Progenitor cell of endocrine pancreas (in vitro differentiated cells): ENCODE measurements around the gene PTPRZ1. TPM values are rescaled to one million over a fixed set of nuclear protein-coding genes. Genes with fewer than 3 reads are reported as not detected.

Experiments used
- DNase-seq: peaks from one replicate; pipeline ENCODE4 v3.0.0; 2021; ENCODE audit warnings: low spot score; ENCODE audit not compliant: unreplicated experiment
- H3K27ac Mint-ChIP-seq: 2 replicates; pipeline ENCODE4 v1.8.0; 2021; ENCODE audit warnings: mild to moderate bottlenecking, moderate library complexity, mixed read lengths
- H3K27me3 Mint-ChIP-seq: 2 replicates; pipeline ENCODE4 v1.8.0; 2021; ENCODE audit warnings: mixed read lengths
- H3K36me3 Mint-ChIP-seq: 2 replicates; pipeline ENCODE4 v1.8.0; 2022; ENCODE audit warnings: mixed read lengths; ENCODE audit not compliant: insufficient read depth
- H3K4me1 Mint-ChIP-seq: 2 replicates; pipeline ENCODE4 v1.8.0; 2021; ENCODE audit warnings: low read depth, mixed read lengths
- H3K4me3 Mint-ChIP-seq: 2 replicates; pipeline ENCODE4 v1.8.0; 2021; ENCODE audit warnings: low read depth, mild to moderate bottlenecking, moderate library complexity, mixed read lengths
- H3K9me3 Mint-ChIP-seq: 2 replicates; pipeline ENCODE4 v1.8.0; 2021; ENCODE audit warnings: low read depth, mixed read lengths
- CTCF ChIP-seq: fragments of 200-600 bp; sonication (generic); IDR thresholded peaks from one replicate; pipeline ENCODE4 v1.5.0; 2021; ENCODE audit warnings: antibody characterized with exemption, mild to moderate bottlenecking; ENCODE audit not compliant: unreplicated experiment
- total RNA-seq: library from RNA; stranded (reverse); gene quantifications from 2 replicates; pipeline ENCODE4 v1.2.1, GENCODE V29; 2021

PTPRZ1 gene
- total RNA-seq, 1 donor from 2014 or later: 0.74 TPM

DNA sequence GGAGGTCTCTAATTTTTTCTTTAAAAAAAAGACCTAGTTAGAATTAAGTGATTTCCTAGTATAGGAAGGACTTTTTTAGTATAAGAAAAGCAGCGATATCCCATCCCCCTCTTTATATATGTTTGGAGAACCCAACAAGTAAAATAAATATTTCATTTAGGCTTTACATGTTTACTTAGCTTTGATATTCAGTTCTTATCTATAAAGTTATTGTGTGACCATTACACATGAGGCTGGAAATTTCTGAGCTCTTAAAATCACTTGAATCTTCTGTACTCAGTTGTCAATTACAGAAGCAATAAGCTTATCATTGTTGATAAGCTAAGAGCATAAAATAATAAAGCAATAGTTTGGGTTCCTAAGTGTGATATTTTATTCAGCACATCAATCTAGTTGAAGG is 181.4 kb downstream of the PTPRZ1 start:
- Mint-ChIP-seq H3K4me1 (peaks cover 5% of the 10 kb centered on the region), H3K27me3 (peaks cover 3% of the 10 kb centered on the region), H3K27ac (no peak overlapping the region), H3K36me3 (no peaks in the 10 kb centered on the region), H3K4me3 (no peak overlapping the region), H3K9me3 (no peaks in the 10 kb centered on the region)
- TF ChIP-seq CTCF: no peak
- no peak for DNase-seq

DNA sequence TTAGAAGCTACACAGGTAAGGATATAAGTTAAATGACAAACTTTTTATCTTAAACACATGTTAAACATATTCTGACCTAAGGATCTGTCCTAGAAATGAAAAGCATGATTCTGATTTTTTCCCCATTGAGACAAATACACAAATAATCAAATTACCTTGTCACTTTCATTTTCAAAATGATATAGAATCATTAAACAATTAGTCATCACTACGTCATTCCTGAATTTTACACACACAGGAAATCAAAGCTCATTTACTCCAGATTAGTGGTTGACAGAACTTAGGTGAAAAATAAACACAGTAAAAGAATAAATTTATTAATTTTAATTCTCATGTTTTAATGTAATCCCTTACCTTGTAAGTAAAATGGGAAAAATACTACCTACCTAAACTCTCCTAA is 182.1 kb downstream of the PTPRZ1 start:
- Mint-ChIP-seq H3K4me3 (no peak overlapping the region), H3K27ac (no peak overlapping the region), H3K9me3 (no peaks in the 10 kb centered on the region), H3K27me3 (peaks cover 3% of the 10 kb centered on the region), H3K4me1 (peaks cover 9% of the 10 kb centered on the region), H3K36me3 (no peaks in the 10 kb centered on the region)
- TF ChIP-seq CTCF: no peak
- DNase-seq: no peak

DNA sequence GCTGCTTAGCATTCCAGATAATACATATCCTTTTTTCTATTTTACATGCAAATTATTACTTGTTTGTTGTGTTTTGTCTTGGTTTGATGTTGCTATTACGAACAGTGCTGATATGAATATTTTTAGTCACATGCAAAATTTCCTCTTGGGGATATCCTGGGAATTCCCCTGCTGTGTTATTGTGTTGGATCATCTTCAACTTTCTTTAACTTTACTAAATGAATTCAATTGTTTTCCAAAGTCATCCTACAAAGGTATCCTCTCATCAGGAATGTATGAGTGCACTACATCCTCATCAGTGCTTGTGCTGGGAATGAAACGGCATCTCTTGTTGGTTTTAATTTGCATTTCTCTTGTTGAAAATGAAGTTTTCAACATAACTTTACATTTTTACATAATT is 184.0 kb downstream of the PTPRZ1 start:
- H3K4me1 Mint-ChIP-seq: peaks cover 9% of the 10 kb centered on the region
- H3K27ac Mint-ChIP-seq: no peak overlapping the region
- no peaks in the 10 kb centered on the region for H3K36me3 Mint-ChIP-seq
- no peak for DNase-seq
- no peak overlapping the region for H3K4me3 Mint-ChIP-seq
- no peaks in the 10 kb centered on the region for H3K9me3 Mint-ChIP-seq
- no peak for TF ChIP-seq CTCF
- H3K27me3 Mint-ChIP-seq: no peaks in the 10 kb centered on the region

GRCh38 chr7:122059542-122059941 is 186.6 kb downstream of the PTPRZ1 start:
- Mint-ChIP-seq H3K4me3 (no peak overlapping the region), H3K9me3 (no peaks in the 10 kb centered on the region), H3K27me3 (no peaks in the 10 kb centered on the region), H3K27ac (peak overlapping the region; percentile 49), H3K4me1 (peaks cover 7% of the 10 kb centered on the region), H3K36me3 (no peaks in the 10 kb centered on the region)
- no peak for TF ChIP-seq CTCF
- DNase-seq: no peak

DNA sequence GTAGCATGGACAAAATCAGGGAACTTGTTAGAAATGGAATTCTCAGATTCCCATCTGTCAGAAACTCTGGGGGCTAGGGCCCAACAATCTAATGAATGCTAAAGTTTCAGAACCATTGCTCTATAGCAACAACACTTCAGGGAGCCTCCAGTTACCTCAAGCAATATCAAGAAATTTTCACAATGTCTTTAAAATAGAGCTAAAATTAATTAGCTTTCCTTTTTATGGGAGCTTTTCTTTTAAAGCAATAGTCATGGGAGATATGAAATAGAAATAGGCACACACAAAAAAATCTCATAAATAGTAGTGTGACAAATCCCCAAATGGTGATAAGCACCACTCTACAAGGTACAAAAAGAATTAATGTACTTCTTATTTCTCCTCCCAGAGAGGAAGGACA is 190.2 kb downstream of the PTPRZ1 start:
- Mint-ChIP-seq H3K4me3 (no peak overlapping the region), H3K27ac (no peak overlapping the region), H3K27me3 (no peaks in the 10 kb centered on the region), H3K36me3 (no peaks in the 10 kb centered on the region), H3K4me1 (peaks cover 7% of the 10 kb centered on the region), H3K9me3 (no peaks in the 10 kb centered on the region)
- no peak for DNase-seq
- no peak for TF ChIP-seq CTCF
